ENCODE measurements around the gene CALML3.

The CALML3 gene

GRCh38 chr10:5540080-5540479, 15.3 kb downstream of the CALML3 start:
- no peak for DNase-seq (ENCODE audit: low read depth)

DNA sequence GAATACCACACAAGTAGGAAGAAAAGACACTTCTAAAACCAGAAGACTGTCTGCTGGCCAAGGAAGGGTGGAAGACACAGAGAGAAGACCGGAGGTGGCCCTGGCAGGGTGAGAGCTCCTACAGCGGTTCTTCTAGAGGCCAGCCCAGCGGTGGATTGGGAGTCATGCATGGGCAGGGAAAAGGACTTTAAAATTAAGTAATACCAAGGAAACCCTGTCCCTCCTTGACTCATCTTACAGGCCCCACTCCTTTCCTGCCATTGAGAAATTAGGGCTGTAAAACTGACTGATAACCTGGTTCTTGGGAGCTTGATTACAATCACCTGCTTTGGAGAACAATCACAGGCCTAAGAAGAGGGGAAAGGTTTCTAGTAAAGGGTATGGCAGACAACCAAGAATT, 16.1 kb downstream of the CALML3 start:
- DNase-seq (ENCODE audit: low read depth): no peak

DNA sequence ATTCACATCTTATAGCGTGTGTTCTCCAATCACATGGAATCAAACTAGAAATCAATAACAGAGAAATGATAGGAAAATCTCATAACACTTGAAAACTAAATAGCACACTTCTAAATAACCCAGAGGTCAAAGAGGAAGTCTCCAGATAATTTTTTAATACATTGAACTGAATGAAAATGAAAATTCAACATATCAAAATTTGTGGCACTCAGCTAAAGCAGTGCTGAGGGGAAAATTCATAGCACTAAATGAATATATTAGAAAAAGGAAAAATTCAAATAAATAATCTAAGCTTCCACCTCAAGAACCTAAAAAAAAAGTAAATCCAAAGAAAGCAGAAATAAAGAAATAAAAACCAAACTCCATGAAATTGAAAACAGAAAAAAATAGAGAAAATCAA, 17.3 kb downstream of the CALML3 start:
- no peak for DNase-seq (ENCODE audit: low read depth)

DNA sequence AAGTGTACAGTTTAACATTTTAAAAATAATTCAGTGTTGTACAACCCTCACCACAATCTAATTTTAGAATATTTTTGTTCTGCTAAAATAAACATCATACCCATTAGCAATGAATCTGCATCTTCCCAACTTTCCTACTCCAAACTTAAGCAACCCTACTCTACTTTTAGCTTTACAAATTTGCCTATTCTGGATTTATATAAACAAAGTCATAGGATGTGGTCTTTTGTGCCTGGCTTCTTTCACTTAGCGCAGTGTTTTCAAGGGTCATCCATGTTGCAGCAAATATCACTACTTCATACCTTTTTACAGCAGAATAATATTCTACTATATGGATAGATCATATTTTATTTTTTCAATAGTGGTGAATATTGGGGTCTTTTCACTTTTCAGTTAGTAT, 18.9 kb downstream of the CALML3 start:
- no peak for DNase-seq (ENCODE audit: low read depth)

DNA sequence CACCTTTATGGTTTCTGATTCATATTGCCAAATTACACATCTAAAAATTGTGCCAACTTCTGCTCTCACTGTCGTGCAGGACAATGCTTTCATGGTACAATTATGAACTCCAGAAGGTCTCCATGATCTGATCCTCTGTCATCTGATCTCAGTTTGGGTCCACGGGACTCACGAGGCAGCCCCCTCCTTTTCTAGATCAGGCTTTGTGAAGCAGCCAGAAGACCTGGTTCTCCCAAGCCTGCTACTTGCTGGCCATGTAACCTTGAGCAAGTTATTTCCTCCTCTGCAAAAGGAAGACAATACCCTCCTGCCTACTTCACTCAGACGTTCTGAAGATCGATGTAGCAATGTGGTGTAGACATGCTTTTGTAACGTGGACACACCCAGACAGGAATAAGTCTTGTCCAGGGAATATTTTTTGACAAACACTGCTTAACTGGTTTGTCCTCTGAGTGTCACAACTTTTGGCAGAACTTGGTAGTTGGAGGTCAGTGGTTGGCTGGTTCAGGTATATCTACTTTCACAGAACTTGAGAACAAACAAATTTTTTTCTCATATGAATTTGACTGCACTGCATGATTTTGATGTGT, 19.6 kb downstream of the CALML3 start:
- DNase-seq (ENCODE audit: low read depth): no peak

- DNase-seq (ENCODE audit: low read depth): no peak
These were observed 20.2 kb downstream of the CALML3 start for GRCh38 chr10:5545011-5545410.

DNA sequence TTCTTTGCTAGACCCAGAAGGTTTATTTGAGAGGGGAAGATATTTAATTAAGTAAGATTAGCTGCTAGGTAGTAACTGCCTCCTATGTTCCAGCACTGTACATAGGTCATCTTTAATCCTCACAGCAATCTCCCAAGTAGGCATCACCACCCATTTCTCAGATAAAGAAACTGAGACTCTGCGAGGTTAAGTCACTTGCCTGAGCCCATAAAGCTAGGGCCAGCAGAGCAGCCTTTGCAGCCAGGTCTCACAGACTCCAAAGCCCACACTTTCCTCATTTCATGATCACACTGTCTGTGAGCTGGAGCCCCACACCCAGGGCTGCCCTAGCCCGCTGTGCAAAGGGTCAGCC, 20.6 kb downstream of the CALML3 start:
- no peak for DNase-seq (ENCODE audit: low read depth)

DNA sequence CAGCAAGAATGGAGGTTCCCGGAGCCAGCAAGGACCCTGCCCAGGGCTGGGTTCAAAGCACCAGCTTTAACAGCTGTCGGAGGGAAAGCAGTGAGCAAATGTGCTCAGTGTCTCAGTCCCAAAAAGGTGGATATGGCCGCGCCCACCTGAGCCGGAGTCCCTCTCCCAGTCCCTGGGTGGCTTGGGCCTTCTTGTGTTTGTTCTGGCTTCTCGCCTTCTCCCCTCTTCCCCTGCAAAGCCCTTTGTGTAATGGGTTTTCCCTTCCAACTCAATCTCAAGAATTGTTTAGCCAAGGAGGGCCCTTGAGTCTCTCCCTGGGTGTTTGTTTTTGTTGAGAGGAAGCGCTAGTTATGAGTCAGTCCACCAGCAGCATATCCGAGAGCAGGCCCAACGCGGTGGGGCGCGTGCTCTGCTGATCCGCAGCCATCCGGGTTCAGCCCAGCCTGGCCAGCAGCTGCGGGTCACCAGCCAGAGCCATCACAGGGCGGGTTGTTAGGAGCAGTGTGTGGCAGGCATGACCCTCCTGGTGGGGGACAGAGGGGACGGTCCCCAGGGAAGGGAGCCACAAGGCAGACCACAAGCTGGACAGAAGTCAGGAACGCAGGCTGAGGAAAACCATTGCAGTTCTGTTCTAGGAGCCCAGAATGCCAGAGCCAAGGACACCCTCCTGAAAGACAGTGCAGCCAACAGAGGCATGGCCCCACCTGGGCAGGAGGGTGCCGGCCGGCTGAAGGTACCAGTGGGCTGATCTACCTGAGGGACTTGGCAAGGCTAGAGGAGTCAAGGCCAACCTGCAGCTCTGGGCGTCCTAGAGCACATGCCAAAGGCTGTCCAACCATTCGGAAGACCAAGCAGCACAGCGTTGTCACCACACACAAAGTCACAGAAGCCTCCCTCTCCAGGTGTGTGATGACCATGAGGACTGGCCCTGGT, 21.3 kb downstream of the CALML3 start:
- peak; percentile 70 for DNase-seq (ENCODE audit: low read depth)

DNA sequence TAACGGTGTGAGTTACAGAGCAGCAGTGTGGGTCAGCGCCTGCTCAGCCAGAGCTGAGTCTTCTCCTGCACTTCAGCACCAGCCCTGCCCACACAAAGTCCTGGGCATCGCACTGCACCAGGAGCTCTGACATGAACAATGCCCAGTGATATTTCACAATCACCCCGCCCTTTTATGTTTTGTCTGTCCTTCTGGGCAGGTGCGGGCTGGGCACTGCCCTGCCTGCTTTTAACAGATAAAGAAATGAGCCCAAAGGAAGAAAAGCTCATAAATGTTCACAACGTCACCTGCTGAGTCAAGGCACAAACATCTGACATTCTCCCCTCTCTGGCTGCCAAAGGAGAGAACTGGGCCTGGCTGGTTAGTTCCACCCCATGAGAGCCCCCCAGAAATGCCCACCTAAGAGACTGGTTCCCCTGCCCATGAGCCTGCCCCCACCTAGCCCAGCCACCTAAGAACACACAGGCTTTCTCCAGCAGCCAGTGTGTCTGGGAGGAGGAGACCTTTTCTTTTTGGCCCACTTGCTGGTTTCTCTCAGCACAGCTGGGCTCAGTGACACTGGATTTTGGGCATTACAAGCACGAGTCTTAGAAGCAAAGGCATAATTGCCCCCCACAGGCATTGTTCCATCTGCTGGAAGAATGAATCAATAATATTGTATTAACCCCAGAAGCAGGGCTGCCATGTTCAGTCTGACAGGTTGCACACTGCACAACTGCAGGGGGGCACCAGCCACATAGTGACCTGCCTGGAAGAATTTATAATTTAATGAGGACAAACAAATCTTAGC, 22.3 kb downstream of the CALML3 start:
- no peak for DNase-seq (ENCODE audit: low read depth)

- DNase-seq (ENCODE audit: low read depth): no peak
These were observed 22.8 kb downstream of the CALML3 start for GRCh38 chr10:5547681-5547930.

DNA sequence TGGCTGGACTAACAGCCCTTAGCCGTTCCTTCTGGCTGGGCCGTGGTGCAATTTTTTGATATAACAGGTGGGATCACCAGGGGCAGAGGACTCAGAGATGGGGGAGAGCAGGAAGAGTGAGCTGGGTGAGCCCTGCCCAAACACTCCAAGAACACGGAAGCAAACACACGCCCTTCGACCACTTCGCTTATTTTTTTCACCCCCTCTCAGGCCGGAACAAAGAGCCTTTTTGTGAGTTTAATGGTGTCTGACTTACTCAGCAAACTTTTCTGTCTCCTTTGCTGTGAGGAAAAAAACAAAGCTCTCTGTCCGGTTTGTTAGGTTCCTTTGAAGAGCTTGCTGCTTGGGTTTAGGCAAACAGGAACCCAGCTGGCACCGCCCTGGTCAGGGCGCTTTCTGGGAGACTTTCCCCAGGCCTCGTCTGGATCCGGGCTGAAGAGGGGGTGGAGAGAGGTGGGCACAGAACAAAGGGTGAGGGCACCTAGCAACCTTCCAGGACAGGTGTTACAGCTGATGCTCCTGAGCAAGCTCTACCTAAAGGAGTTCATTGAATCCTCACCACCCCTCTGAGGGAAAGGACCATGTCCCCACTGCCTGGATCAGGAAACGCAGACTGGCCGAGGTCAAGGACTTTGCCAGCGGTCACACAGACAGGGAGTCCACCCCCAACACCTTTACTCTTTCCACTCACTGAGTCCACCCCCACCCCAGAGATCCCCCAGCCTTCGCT, 23.3 kb downstream of the CALML3 start:
- no peak for DNase-seq (ENCODE audit: low read depth)

DNA sequence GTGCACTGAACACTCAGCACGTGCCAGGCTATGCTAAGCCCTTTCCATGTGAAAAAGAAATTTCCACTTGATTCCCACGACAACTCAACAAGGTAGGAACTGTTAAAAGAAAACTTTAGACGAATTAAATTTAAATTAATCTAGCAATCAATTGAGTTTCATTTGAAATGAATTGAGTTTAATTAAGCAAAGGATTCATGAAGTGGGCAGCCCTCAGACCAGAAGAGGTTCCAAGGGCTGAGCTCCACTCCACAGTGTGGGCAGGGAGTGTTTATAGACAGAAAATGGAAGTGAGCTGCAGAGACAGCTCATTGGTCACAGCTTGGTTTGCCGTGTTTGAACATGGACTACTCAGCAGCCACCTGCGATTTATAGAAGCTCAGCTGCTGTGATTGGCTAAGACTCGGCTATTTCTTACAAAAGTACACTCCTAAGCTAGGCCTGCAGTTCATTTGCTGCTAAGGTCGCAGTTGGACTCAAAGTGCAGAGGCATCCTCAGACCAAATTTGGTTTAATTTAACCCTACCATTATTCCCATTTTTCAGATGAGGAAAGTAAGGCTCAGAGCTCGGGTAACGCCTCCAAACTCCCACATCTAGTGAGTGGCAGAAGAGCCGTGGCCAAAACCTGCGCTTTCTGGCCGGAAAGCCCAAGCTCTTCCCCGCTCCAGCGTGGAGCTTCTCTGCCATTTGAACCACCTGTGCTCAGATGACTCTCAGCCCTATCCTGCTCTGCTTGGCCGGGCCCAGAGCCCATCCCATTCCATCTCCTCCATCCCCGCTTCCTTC, 24.9 kb downstream of the CALML3 start:
- no peak for DNase-seq (ENCODE audit: low read depth)

DNA sequence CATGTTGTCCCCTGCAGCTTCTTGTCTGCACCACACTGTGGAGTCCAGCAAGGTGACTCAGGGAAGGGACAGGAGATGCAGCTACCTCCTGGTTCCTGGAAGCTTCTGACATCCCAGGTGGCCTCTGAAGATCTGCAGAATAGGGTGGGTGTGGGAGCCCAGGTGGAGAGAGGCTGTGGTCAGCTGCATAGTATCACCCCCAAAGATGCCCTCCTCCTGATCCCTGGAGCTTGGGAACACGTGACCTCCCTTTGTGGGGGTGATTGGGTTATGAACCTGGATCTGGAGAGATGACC, 25.4 kb downstream of the CALML3 start:
- no peak for DNase-seq (ENCODE audit: low read depth)

DNA sequence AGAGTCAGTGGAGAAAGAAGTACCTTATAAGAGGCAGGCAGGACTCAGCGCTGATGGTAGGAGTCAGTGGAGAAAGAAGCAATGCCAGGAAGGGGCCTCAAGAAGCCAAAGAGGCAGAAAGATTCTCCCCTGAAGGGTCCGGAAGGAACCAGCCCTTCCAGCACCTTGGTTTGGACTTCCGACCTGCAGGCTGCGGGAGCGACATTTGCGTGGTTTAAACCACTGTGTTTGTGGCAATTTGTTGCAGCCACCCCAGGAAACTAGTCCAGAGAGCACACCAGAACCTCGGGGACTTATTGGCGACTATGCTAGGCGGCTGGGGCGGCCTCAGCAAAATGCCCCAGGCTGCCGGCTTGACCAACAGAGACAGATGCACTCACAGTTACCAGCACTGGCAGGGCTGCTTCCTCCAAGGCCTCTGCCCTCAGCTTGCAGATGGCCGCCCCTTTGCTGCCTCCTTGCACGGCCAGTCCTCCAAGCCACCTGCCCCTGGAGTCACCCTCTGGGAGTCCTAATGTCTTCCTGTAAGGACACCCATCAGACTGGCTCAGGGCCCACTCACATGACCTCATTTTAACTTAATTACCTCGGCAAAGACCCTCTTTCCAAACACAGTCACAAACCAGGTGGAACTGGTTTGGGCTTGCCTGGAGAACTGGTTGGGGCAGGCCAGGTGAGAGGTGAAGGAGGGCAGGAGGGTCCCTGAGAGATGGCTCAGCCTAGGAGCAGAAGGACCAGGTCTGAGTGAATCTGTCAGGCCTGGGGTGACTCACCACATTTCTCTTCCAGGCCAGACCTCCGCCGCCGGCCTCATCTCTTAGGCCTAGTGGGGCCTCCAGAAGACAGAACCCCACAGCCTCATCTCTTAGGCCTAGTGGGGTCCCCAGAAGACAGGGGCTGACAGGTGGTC, 26.1 kb downstream of the CALML3 start:
- DNase-seq (ENCODE audit: low read depth): no peak

DNA sequence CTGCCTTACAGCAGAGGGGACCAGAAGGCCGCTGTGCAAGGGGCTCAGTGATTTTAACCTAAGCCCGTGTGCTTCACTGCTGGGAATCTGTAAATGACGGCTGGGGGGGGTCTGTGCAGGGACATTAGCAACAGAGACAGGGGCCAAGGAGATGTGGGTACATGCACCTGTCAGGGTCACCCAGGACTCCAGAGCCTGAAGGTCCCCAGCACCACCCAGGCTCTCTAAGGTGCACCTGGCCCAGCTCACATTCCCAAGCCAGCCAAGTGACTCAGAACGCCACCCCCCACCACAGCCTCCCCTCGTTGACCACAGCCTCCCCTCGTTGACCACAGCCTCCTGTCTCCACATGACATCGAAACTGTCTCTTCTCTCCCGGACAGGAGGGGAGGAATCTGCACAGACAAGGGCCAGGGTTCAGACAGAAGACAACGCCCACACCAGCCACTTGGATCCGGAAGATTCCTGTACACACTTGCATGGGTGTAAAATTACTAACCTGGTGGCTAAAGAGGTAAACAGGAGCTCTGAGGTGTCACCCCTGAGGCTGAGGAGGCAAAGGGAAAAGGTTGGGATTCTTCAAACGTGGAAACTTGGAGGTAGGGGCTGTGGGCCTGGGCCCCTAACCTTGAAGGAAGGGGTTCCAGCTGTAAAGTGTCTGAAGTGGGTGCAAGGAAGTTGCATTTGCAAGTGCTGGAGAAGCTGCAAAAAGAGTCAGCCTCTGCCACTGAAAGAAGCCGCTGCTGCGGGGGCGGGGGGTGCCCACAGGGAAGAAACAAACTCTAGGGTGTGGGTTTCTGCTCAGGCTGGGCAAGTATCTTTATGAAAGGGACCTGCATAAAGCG, 27.0 kb downstream of the CALML3 start:
- DNase-seq (ENCODE audit: low read depth): no peak

DNA sequence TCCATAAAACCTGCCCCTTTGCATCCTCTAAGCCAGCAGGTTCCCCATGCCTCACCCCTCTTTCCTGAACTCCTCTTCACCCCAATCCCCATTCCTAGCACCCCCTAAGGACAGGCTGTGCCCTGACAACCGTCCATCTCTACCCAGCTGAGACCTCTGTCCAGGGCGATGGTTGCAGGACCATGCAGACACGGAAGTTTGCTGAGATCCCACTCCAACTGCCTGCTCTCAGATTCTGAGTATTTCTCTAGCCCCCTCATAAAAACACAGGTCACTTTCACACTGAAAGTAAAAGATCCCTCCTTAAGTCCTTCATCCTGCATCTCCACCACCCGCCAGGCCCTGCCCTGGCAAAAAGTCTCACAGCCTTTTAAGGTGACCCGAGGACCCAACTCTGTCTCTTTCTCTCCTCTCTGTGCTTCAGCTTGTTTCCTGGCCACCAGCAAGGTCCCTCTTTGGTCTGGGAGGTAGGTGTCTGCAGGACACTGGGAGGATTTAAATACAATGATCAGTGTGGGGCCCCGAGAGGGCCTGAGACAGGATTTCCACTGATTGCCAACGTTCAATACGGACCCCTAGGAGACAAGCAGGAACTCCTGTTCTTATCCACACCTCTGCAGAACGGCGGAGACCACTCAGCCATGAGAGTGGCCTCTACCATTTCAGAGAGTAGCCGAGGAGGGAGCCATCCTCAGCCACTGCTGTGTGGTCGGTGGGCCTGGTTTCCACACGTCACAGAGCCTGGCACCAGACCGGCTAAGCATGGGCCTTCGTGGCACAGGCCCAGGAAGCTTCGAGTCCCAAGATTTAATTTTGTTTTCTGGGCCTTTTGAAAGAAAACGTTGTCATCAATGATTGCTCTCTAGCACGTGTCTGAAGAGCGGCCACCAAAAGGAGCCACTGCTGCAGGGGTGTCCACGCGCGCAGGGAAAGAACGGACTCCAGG, 27.9 kb downstream of the CALML3 start:
- no peak for DNase-seq (ENCODE audit: low read depth)

DNA sequence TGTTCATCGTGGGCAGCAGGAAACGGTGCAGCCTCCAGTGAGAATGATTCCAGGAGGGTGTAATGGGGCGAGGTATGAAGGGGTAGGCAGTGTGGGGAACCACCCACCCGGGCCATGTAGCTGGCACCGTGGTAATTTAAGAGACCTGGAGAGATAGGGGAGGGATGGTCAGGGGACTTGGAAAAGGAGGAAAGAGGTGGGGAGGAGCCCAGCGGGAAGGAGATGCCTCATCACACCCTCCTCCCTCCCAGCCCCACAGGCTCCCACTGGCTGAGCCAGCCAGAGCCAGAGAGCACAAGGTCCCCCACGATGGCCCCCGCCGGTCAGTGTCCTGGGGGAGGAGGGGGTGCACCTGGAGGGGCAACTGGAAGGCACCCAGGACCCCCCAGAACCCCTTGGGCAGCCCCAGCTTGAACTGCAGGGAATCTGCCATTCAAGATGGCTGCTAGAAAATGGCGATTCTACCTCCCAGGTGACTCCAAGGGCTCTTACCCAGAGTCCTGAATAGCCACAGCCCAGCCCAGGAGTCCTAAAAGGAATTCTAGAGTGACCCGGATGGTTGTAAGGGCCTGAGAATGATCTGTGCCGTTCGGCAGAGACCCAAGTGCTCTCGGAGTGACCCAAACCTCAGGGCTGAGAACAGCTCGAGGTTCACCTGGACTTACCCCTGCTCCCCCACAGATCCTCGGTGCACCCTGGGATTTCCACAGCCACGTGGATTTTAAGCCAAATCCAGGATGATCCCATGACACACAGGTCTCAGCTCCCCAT, 28.8 kb downstream of the CALML3 start:
- DNase-seq (ENCODE audit: low read depth): no peak

DNA sequence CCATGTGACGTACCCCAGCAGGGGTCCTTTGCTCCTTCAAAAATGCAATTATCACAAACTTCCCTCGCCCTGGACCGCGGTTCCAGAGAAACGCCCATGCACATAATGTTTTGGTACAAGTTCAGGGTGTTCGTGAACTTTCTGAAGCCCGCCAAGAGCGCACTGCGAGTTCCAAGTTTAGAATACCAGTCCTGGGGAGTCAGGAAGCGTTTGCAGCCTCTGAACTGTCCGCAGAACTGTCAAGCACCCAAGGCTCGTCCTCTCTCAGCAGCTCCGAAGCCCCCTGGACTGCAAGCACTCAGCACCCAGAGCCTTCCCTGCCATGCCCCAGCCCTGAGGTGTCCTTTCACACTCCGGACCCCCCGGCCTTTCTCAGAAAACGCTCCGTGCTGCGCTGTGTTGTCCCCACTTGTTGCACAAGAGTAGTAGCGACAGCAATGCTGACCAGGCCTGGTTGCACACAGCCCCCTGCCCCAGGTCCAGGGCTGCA, 30.3 kb downstream of the CALML3 start:
- no peak for DNase-seq (ENCODE audit: low read depth)
